Prostate gland (tissue), 2 donors: ENCODE data around the gene SLC13A2. TPM values are rescaled to one million over a fixed set of nuclear protein-coding genes. Genes with fewer than 3 reads are reported as not detected.

Experiments
- DNase-seq: peaks from one replicate; pipeline ENCODE4 v3.0.0-alpha.2; 2019; ENCODE audit warnings: low spot score
- H3K27ac ChIP-seq, 2 donors: fragments of 200-600 bp; sonication (generic); 2 replicates each; pipeline ENCODE4 v1.5.1; 2017 to 2019
- H3K27me3 ChIP-seq: fragments of 200-600 bp; sonication (generic); replicated peaks from 2 replicates; pipeline ENCODE4 v1.5.1; 2019; ENCODE audit not compliant: insufficient read depth
- H3K36me3 ChIP-seq, 2 donors: fragments of 200-600 bp; sonication (generic); 1 replicate in 1 of 2; 2 replicates in 1 of 2; pipeline versions ENCODE4 v1.5.1 to v1.8.1; 2017 to 2019
- H3K4me1 ChIP-seq: fragments of 200-600 bp; sonication (generic); replicated peaks from 2 replicates; pipeline ENCODE4 v1.5.1; 2019
- H3K4me3 ChIP-seq, 2 donors: fragments of 200-600 bp; sonication (generic); 2 replicates each; pipeline ENCODE4 v1.5.1; 2017 to 2019
- H3K9me3 ChIP-seq: fragments of 200-600 bp; sonication (generic); 2 replicates; pipeline ENCODE4 v1.5.1; 2017
- CTCF ChIP-seq, 4 experiments: fragments of 200-600 bp in 2 of 4; fragments of 450-650 bp in 2 of 4; sonication (generic) in 2 of 4; IDR thresholded peaks; 1 replicate in 3 of 4; 2 replicates in 1 of 4; pipeline ENCODE4 v1.5.1; 2016 to 2019; ENCODE audit warnings: antibody characterized with exemption in 4 of 4, mild to moderate bottlenecking in 2 of 4, moderate library complexity in 2 of 4
- POLR2A ChIP-seq: fragments of 450-650 bp; IDR thresholded peaks from one replicate; pipeline ENCODE4 v1.6.1; 2016; ENCODE audit warnings: antibody characterized with exemption, mild to moderate bottlenecking
- POLR2AphosphoS5 ChIP-seq: sonication (generic); formaldehyde crosslinking; IDR thresholded peaks from one replicate; pipeline ENCODE4 v1.6.1; 2017; ENCODE audit warnings: antibody characterized with exemption
- WGBS: methylation state at CpG from one replicate; pipeline ENCODE4 v1.1.5; 2018; 5-methylcytosine and 5-hydroxymethylcytosine counted together
- intact Hi-C: fragments of 100-400 bp; cut with DNase I; formaldehyde crosslinking; loops from one replicate; pipeline ENCODE4 v1.14.2; 2022
- total RNA-seq, 2 donors: library from RNA; depleted of rRNA; stranded (reverse); fragments of >200 nt; gene quantifications; one replicate each; pipeline ENCODE4 v1.1.0, GENCODE V29; 2016

SLC13A2 gene
- total RNA-seq, 2 donors from 2014 or later = 0.09 to 0.68 TPM

GRCh38 chr17:28545141-28545503, 71.7 kb downstream of the SLC13A2 start:
- 83% methylated on average over 2 of the region's 2 CpGs for WGBS
- no peak overlapping the region for H3K27ac ChIP-seq
- no peak for TF ChIP-seq POLR2AphosphoS5
- TF ChIP-seq CTCF (IDR thresholded peaks at IDR 0.05) = no peak
- no peak for TF ChIP-seq POLR2A

GRCh38 chr17:28545787-28546415, 72.5 kb downstream of the SLC13A2 start:
- DNase-seq = no peak
- Histone ChIP-seq H3K27ac (no peak overlapping the region), H3K27me3 (no peaks in the 10 kb centered on the region), H3K9me3 (no peaks in the 10 kb centered on the region), H3K4me1 (no peaks in the 10 kb centered on the region), H3K36me3 (no peaks in the 10 kb centered on the region), H3K4me3 (no peak overlapping the region)
- WGBS = 75% methylated on average over 6 of the region's 6 CpGs
- intact Hi-C loops = loop anchor here (5.0 kb wide), 1 partner anchor 66 kb away; the partner anchor contains the start of gene RSKR
- TF ChIP-seq POLR2AphosphoS5 = no peak
- TF ChIP-seq POLR2A = no peak
- TF ChIP-seq CTCF (IDR thresholded peaks at IDR 0.05) = no peak

More at GRCh38 chr17:28545141-28545503, 71.7 kb downstream of the SLC13A2 start:
- H3K36me3 ChIP-seq = no peaks in the 10 kb centered on the region
- no peaks in the 10 kb centered on the region for H3K4me1 ChIP-seq
- DNase-seq = no peak
- no peaks in the 10 kb centered on the region for H3K9me3 ChIP-seq
- intact Hi-C loops = loop anchor here (5.0 kb wide), 1 partner anchor 67 kb away; the partner anchor contains the start of gene RSKR
- no peak overlapping the region for H3K4me3 ChIP-seq
- H3K27me3 ChIP-seq = no peaks in the 10 kb centered on the region

- Histone ChIP-seq H3K9me3 (no peaks in the 10 kb centered on the region), H3K4me3 (no peak overlapping the region), H3K27ac (no peak overlapping the region), H3K4me1 (no peaks in the 10 kb centered on the region), H3K36me3 (no peaks in the 10 kb centered on the region), H3K27me3 (no peaks in the 10 kb centered on the region)
- no peak for DNase-seq
- 86% methylated on average over 14 of the region's 14 CpGs for WGBS
- TF ChIP-seq CTCF (IDR thresholded peaks at IDR 0.05) (no peak), POLR2A (no peak), POLR2AphosphoS5 (no peak)
- intact Hi-C loops = loop anchor here (5.0 kb wide), 1 partner anchor 65 kb away; the partner anchor contains the start of gene RSKR
These were observed 73.7 kb downstream of the SLC13A2 start for GRCh38 chr17:28547096-28547622.

Other genes with a start within 250 kb of the SLC13A2 start
- gene TMEM97, start 154.4 kb upstream of the SLC13A2 start, total RNA-seq = 100 to 1,000 TPM in 1 of 2 donors, 10 to 100 TPM in 1; 11.8 to 127 TPM
- 10 to 100 TPM; 45.2 to 55.0 TPM for gene IFT20, start 138.2 kb upstream of the SLC13A2 start, total RNA-seq
- gene TNFAIP1, start 137.9 kb upstream of the SLC13A2 start, total RNA-seq = 10 to 100 TPM; 32.2 to 63.1 TPM
- 100 to 1,000 TPM in 1 of 2 donors, 10 to 100 TPM in 1; 94.4 to 140 TPM for gene POLDIP2, start 116.1 kb upstream of the SLC13A2 start, total RNA-seq
- gene SEBOX, start 108.4 kb upstream of the SLC13A2 start, total RNA-seq = not detected
- 10 to 100 TPM in 1 of 2 donors, under 1 TPM in 1; 0.14 to 57.8 TPM for gene VTN, start 103.3 kb upstream of the SLC13A2 start, total RNA-seq
- gene SARM1, start 102.0 kb upstream of the SLC13A2 start, total RNA-seq = 10 to 100 TPM; 20.6 to 21.4 TPM
- 10 to 100 TPM; 14.9 to 20.1 TPM for gene SLC46A1, start 67.4 kb upstream of the SLC13A2 start, total RNA-seq
- 1 to 10 TPM in 1 of 2 donors, under 1 TPM in 1; 0.64 to 1.2 TPM for gene FOXN1, start 32.7 kb downstream of the SLC13A2 start, total RNA-seq
- 100 to 1,000 TPM in 1 of 2 donors, 10 to 100 TPM in 1; 51.1 to 154 TPM for gene UNC119, start 79.0 kb downstream of the SLC13A2 start, total RNA-seq
- 100 to 1,000 TPM in 1 of 2 donors, 10 to 100 TPM in 1; 68.7 to 131 TPM for gene PIGS, start 97.9 kb downstream of the SLC13A2 start, total RNA-seq
- gene ALDOC, start 103.3 kb downstream of the SLC13A2 start, total RNA-seq = 10 to 100 TPM; 49.5 to 55.0 TPM
- 10 to 100 TPM in 1 of 2 donors, 1 to 10 TPM in 1; 4.6 to 17.3 TPM for gene SPAG5, start 125.4 kb downstream of the SLC13A2 start, total RNA-seq
- gene RSKR, start 140.5 kb downstream of the SLC13A2 start, total RNA-seq = 10 to 100 TPM in 1 of 2 donors, 1 to 10 TPM in 1; 5.0 to 32.1 TPM
- 10 to 100 TPM; 42.2 to 94.2 TPM for gene BLTP2, start 171.5 kb downstream of the SLC13A2 start, total RNA-seq
- 10 to 100 TPM; 53.3 to 80.1 TPM for gene SDF2, start 188.3 kb downstream of the SLC13A2 start, total RNA-seq
- gene SUPT6H, start 188.6 kb downstream of the SLC13A2 start, total RNA-seq = 100 to 1,000 TPM in 1 of 2 donors, 10 to 100 TPM in 1; 52.7 to 138 TPM
- gene PROCA1, start 238.2 kb downstream of the SLC13A2 start, total RNA-seq = 1 to 10 TPM; 1.9 to 9.4 TPM
- gene RAB34, start 244.2 kb downstream of the SLC13A2 start, total RNA-seq = 100 to 1,000 TPM; 165 to 181 TPM
- 100 to 1,000 TPM; 417 to 657 TPM for gene RPL23A, start 246.3 kb downstream of the SLC13A2 start, total RNA-seq